Measurements from ENCODE around the gene TASP1.
"Not testable (repeated sequence)": the region's sequence is repeated elsewhere in the genome, so short reads cannot be mapped to it uniquely, and the experiment has no call there.

Gene TASP1

GRCh38 chr20:13648291-13649228 is 9.8 kb upstream of the TASP1 start:
- in situ Hi-C loops (cut with MboI; ENCODE audit: low pct_unique_long_range_greater_than_20kb, low sequenced_read_pairs, unreplicated experiment): no loop called here
- no peak for TF ChIP-seq CTCF (IDR thresholded peaks at IDR 0.05; ENCODE audit: extremely low read depth, insufficient read depth, missing control alignments)
- no peak for DNase-seq (ENCODE audit: low spot score)

- DNase-seq (ENCODE audit: low spot score): no peak
- in situ Hi-C loops (cut with MboI; ENCODE audit: low pct_unique_long_range_greater_than_20kb, low sequenced_read_pairs, unreplicated experiment): no loop called here
- TF ChIP-seq CTCF (IDR thresholded peaks at IDR 0.05; ENCODE audit: extremely low read depth, insufficient read depth, missing control alignments): no peak
Observed at GRCh38 chr20:13644010-13644409, 5.3 kb upstream of the TASP1 start.

GRCh38 chr20:13639150-13639497 is 392 bp upstream of the TASP1 start:
- no peak for DNase-seq (ENCODE audit: low spot score)
- in situ Hi-C loops (cut with MboI; ENCODE audit: low pct_unique_long_range_greater_than_20kb, low sequenced_read_pairs, unreplicated experiment): no loop called here
- no peak for TF ChIP-seq CTCF (IDR thresholded peaks at IDR 0.05; ENCODE audit: extremely low read depth, insufficient read depth, missing control alignments)

GRCh38 chr20:13638162-13638495 is 603 bp downstream of the TASP1 start:
- no peak for DNase-seq (ENCODE audit: low spot score)
- TF ChIP-seq CTCF (IDR thresholded peaks at IDR 0.05; ENCODE audit: extremely low read depth, insufficient read depth, missing control alignments): no peak
- in situ Hi-C loops (cut with MboI; ENCODE audit: low pct_unique_long_range_greater_than_20kb, low sequenced_read_pairs, unreplicated experiment): no loop called here

- TF ChIP-seq CTCF (IDR thresholded peaks at IDR 0.05; ENCODE audit: extremely low read depth, insufficient read depth, missing control alignments): no peak
- in situ Hi-C loops (cut with MboI; ENCODE audit: low pct_unique_long_range_greater_than_20kb, low sequenced_read_pairs, unreplicated experiment): no loop called here
- no peak for DNase-seq (ENCODE audit: low spot score)
Observed at GRCh38 chr20:13632431-13632830, 6.3 kb downstream of the TASP1 start.

GRCh38 chr20:13627525-13627924 is 11.2 kb downstream of the TASP1 start:
- in situ Hi-C loops (cut with MboI; ENCODE audit: low pct_unique_long_range_greater_than_20kb, low sequenced_read_pairs, unreplicated experiment); DNase-seq (ENCODE audit: low spot score): not testable (repeated sequence)

- no peak for DNase-seq (ENCODE audit: low spot score)
- TF ChIP-seq CTCF (IDR thresholded peaks at IDR 0.05; ENCODE audit: extremely low read depth, insufficient read depth, missing control alignments): no peak
- in situ Hi-C loops (cut with MboI; ENCODE audit: low pct_unique_long_range_greater_than_20kb, low sequenced_read_pairs, unreplicated experiment): no loop called here
Observed at GRCh38 chr20:13626724-13627123, 12.0 kb downstream of the TASP1 start.
